KG1 (cell line): Measurements from ENCODE around the gene RIC3.

Experiments used
- DNase-seq: peaks from one replicate; lab custom pipeline; 2025; lab: John Stamatoyannopoulos, UW

RIC3 gene

GRCh38 chr11:8087185-8087584, 81.6 kb downstream of the RIC3 start:
- DNase-seq: no peak

- DNase-seq: no peak
Measured at GRCh38 chr11:8086571-8086970, 82.3 kb downstream of the RIC3 start.

- no peak for DNase-seq
Measured at GRCh38 chr11:8086001-8086479, 82.8 kb downstream of the RIC3 start.

- no peak for DNase-seq
Measured at GRCh38 chr11:8085011-8085645, 83.7 kb downstream of the RIC3 start.

GRCh38 chr11:8084352-8084751, 84.5 kb downstream of the RIC3 start:
- DNase-seq: no peak

- DNase-seq: no peak
Measured at GRCh38 chr11:8083871-8084281, 84.9 kb downstream of the RIC3 start.

- DNase-seq: no peak
Measured at GRCh38 chr11:8083088-8083395, 85.8 kb downstream of the RIC3 start.

GRCh38 chr11:8082391-8083087, 86.3 kb downstream of the RIC3 start:
- no peak for DNase-seq

GRCh38 chr11:8081591-8082250, 87.1 kb downstream of the RIC3 start:
- DNase-seq: no peak

- DNase-seq: no peak
Measured at GRCh38 chr11:8080674-8081590, 87.9 kb downstream of the RIC3 start, which contains the start of gene TUB. Gene TUB (plus strand): TSS chr11:8081211. CDS start chr11:8081511, 300 bp downstream.

- no peak for DNase-seq
Measured at GRCh38 chr11:8080069-8080670, 88.7 kb downstream of the RIC3 start.

- DNase-seq: no peak
Measured at GRCh38 chr11:8079111-8079675, 89.6 kb downstream of the RIC3 start.

- no peak for DNase-seq
Measured at GRCh38 chr11:8075119-8075726, 93.6 kb downstream of the RIC3 start.

GRCh38 chr11:8071616-8072581, 96.9 kb downstream of the RIC3 start:
- no peak for DNase-seq

- DNase-seq: no peak
Measured at GRCh38 chr11:8070417-8071115, 98.3 kb downstream of the RIC3 start.

GRCh38 chr11:8069771-8070170, 99.1 kb downstream of the RIC3 start:
- DNase-seq: no peak

GRCh38 chr11:8068605-8069221, 100.1 kb downstream of the RIC3 start:
- DNase-seq: no peak

GRCh38 chr11:8067929-8068575, 100.8 kb downstream of the RIC3 start:
- no peak for DNase-seq
